AG09319 (cell line): ENCODE data around the gene KSR2.

Experiments
- DNase-seq: peaks from one replicate; pipeline ENCODE4 v3.0.0-alpha.2; 2010; ENCODE audit warnings: low read depth; ENCODE audit errors: extremely low read depth
- TF ChIP-seq, protein P1 (sequence below): IDR thresholded peaks from 2 replicates; pipeline ENCODE4 v1.5.1; 2011; ENCODE audit warnings: low read depth, mild to moderate bottlenecking, inconsistent platforms, low read length, moderate library complexity

Gene KSR2

DNA sequence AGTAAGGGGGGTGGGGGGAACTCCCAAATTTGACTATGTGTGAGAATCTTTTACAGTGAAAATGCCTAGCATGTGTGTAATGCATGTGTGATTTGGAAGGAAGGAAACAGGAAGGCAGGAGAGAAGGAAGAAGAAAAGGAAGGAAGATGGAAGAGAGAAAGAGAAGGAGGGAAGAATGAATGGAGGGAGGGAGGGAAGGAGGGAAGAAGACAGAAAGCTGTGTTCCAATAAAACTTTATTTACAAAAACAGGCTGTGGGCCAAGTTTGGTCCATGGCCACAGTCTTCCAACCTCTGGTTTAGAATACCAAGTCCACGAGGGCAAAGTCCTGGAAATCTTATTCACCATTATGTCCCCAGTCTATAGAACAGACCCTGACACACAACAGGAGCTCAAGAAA lies 278.9 kb downstream of the KSR2 start:
- no peak for DNase-seq
- TF ChIP-seq, protein P1, sequence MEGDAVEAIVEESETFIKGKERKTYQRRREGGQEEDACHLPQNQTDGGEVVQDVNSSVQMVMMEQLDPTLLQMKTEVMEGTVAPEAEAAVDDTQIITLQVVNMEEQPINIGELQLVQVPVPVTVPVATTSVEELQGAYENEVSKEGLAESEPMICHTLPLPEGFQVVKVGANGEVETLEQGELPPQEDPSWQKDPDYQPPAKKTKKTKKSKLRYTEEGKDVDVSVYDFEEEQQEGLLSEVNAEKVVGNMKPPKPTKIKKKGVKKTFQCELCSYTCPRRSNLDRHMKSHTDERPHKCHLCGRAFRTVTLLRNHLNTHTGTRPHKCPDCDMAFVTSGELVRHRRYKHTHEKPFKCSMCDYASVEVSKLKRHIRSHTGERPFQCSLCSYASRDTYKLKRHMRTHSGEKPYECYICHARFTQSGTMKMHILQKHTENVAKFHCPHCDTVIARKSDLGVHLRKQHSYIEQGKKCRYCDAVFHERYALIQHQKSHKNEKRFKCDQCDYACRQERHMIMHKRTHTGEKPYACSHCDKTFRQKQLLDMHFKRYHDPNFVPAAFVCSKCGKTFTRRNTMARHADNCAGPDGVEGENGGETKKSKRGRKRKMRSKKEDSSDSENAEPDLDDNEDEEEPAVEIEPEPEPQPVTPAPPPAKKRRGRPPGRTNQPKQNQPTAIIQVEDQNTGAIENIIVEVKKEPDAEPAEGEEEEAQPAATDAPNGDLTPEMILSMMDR: no peak

GRCh38 chr12:117688446-117688845 lies 280.3 kb downstream of the KSR2 start:
- DNase-seq: no peak

DNA sequence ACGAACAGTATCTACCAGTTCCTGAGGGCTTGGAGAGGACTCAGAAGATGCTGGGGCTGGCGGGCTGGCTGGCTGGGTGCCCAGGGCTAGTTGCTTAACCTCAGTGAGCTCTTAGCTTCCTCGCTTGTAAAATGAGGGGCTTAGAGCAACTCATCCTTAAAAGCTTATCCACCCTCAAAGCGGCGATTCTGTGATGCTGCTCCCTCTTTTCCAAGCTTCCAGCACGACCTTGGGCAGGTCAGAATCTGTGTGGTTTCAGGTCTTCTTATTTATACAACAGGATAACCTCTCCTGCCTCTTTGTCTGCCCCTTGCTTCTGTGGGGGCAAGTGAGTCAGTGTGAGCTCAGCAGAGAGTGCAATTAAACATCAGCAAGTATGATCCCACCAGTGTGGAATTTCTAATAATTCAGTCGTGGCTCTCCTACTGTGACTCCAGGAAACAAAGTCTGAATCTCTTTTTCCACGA lies 281.8 kb downstream of the KSR2 start:
- DNase-seq: peak; percentile 29
- TF ChIP-seq, protein P1: no peak

More at GRCh38 chr12:117688446-117688845, 280.3 kb downstream of the KSR2 start:
- TF ChIP-seq, protein P1: no peak

DNA sequence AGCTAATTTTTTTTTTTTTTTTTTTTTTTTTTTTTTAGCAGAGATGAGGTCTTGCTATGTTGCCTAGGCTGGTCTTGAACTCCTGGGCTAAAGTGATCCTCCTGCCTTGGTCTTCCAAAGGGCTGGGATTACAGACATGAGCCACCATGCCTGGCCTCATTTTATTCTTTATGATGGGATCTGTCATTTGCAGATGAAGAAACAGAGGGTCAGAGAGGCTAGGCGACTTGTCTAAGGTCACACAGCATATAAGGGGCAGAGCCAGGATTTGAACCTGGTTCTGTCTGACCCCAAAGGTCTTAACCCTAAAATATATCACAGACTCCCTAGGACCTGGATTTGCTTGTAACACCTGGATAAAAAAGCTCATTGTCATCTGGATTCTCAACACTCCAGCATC lies 282.6 kb downstream of the KSR2 start:
- TF ChIP-seq, protein P1: no peak

GRCh38 chr12:117685110-117685926 lies 283.5 kb downstream of the KSR2 start:
- TF ChIP-seq, protein P1: no peak
- peak; percentile 34 for DNase-seq

More for the DNA sequence above, 282.6 kb downstream of the KSR2 start:
- no peak for DNase-seq

GRCh38 chr12:117684471-117684870 lies 284.3 kb downstream of the KSR2 start:
- TF ChIP-seq, protein P1: no peak
- DNase-seq: no peak

- no peak for DNase-seq
- TF ChIP-seq, protein P1: no peak
Measured at GRCh38 chr12:117680312-117680711, 288.5 kb downstream of the KSR2 start.
